ENCODE results near the gene ANGPTL7. TPM values are rescaled to one million over a fixed set of nuclear protein-coding genes. Genes with fewer than 3 reads are reported as not detected.

ANGPTL7 gene
- total RNA-seq, 1 donor from 2014 or later, result not detected

DNA sequence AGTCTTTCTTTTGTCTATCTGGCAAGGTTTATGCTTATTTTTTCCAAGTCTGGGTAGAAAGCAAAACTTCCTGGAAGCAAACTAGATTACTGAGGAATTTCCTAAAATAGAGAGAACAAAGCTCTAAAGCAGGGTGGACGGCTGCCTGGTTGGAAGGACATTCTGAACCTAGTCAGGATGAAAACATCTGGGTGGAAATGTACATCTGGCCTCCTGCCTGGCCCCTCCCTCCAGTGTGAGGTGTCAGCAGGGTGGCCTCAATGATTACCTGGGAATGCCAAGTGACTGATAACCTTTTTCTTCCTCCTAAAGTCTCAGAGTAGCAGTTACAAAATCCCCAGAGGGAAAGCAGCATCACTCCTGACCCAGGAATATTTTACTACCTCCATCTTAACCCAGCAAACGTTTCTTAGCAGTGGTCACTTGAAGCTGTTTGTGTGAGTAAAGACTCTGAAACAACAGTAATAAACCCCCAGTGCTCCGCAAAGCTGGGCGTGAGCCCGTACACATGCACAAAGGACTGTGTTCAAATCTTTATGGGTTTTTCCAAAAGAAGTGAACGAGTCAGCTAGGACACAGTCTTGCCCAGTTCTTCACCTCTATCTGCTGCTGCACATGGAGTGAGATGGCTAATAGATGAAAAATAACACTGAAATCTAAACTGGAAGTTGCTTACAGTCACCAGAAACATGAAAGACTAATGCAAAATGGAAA is 18.9 kb downstream of the ANGPTL7 start:
- DNase-seq, result no peak

DNA sequence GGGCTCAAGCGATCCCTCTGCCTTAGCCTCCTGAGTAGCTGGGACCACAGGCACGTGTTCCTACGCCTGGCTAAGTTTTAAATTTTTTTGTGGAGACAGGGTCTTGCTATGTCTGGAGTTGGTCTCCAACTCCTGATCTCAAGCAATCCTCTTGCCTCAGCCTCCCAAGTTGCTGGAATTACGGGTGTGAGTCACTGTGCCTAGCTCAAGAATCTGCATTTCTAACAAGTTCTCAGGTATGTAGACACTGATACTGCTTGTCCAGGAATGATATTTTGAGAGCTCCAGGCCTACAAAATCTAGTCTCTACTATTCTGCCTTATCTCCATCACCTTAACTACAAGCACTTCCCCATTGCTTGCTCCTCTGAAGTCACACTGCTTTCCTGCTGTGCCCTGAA is 22.3 kb downstream of the ANGPTL7 start:
- no peak for DNase-seq

DNA sequence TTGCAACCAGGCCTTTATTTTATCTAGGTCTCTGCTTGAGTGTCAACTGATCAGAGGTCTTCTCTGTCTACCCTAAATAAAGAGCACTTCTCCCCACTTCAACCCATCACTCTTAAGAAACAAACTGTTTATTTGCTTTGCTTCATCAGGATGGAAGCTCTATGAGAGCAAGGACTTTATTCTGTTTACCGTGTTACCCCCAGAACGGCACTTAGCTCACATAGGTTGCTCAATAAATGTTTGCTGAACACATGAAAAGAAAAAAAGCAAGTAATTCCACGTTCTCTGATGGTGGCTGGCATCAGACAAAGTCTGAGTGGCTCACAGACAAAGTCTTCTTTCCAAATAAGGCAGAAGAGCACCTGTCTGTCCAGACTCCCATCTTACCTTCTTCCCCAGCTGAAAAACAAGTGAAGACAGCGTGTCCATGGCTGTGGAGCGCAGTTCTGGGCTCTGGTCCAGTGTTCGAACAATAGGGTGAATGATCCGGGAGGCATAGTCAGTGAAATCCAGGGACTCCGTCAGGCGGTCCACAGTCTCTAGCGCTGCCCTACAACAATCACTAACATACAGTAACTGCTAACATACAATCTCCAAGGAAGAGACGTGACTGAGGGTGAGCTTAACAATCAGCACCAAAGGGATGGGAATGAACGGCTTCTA is 22.9 kb downstream of the ANGPTL7 start:
- DNase-seq, result peak; percentile 35

DNA sequence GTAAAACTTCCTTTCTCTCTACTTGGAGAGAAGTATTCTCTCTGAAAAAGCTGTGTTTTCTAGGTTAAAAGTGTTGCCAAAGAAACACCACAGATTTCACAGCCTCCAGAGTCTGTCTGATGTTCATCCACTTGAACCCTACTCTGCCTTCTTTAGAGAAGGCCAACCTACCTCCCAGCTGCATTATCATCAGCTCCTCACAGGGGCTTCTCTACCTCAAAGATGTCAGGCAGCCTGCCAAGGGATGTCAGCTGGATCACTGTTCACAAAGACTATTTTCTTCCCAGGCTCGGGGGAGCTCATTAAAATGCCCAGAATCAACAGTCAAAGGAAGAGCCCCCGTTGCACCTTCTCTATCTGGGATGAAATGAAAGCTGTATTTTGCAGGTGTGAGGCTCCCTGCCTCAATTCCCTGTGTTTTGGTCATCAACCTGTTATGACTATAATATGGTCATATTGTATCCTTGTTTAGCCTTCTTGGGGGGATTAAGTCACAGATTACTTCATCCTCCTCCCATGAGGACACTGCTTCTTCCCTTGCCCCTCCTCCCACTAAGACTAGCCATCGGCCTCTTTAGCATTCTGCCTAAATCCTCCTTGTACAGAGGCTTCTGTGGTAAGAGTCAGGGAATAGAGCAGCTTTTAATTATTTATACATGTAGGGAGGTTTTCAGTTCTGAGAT is 25.7 kb downstream of the ANGPTL7 start:
- DNase-seq, result no peak

DNA sequence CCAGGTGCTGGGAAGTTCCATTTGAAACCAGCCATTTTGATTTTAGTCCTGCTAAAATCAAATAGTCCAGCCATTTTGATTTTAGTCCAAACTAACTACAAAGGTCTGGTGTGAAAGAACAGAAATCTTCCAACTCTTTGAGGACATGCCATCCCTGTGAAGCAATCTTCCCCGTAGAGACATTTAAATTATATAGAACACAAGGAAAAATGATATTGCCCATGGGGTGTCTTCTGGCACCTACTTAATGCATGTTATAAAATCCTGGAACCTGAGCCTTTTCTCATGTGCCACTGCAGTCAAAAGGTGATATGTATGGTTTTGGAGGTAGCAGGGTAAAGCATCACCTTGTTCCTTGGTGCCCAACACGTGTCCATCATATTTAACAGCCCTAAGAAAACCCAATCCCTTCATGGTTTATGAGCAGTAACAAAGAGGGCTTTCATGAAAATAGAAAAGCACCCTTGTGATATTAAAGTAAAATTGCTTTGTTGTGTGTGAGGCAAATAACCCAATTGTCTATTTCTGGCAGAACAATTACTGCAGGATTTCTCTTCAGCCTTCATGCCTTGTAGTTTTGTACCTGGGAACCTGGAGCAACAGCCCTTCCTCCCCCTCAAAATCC is 26.3 kb downstream of the ANGPTL7 start:
- DNase-seq, result no peak

DNA sequence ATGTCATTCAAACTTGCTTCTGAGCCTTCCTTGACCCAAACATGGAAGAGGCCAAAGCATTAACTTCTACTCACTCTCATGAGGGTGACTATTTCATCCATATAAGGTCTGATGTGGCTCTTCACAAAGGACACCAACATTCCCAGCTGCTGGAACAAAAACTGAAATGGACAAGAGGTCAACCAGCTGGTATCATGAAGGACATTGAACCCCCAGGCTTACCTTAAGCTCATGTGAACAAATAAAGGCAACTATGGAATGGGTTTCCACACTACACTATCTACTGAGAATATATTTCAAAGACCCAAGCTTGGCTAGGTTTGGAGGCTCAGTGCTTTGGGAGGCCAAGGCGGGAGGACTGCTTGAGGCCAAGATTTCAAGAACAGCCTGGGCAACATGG is 26.9 kb downstream of the ANGPTL7 start:
- DNase-seq, result no peak

DNA sequence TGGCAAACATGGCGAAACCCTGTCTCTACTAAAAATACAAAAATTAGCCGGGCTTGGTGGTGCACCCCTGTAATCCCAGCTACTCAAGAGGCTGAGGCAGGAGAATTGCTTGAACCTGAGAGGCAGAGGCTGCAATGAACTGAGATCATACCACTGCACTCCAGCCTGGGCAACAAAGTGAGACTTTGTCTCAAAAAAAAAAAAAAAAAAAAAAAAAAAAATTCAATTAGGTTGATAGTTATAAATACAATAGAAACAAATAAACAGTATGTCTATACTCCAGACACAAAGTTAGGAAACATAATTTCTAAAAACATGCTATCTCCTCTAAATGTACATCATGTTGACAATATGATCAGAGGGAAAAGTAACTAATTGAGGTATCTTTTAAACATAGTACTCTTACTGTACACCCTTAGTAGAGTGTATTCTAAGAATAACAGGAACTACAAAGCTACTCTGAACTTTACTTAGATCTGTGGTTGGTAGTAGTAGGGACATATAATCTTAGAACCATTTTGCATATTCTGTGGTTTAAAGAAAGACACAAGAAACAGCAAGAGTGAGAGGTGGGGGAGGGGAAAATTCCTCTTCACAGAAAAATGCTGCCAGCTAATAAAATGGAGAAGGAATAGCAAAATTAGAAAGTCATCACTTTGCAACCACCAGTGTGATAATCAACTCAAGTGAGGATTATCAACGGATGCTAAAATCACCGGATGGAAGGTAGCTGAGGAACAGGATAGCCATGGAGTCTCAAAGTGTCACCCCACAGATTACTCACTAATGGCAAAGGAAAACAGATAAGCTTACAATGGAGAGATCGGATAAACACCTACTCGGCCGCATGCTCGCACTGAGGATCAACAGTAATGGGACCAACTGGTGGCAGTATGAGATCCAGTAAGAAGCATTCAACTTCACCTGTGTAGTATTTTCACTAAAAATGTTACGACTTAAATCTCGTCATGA is 38.2 kb downstream of the ANGPTL7 start:
- no peak for DNase-seq

DNA sequence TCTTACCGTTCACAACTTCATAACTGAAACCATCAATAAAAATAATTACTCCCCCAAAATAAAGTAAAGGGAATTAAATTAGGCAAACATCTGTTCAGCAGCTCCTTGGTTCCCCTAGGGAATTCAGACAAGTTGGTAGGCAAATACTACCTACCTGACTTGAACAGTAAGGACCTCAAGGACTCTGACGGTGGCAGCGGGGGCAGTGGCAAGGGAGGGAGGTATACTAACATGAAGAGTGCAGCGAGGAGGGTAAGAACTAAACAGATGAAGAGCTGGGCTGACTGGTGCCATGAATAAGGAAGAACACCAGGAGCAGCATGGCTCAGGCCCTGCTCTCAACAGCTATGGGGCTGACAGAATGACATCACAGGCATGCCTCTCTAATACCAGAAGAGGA is 40.0 kb downstream of the ANGPTL7 start:
- no peak for DNase-seq

DNA sequence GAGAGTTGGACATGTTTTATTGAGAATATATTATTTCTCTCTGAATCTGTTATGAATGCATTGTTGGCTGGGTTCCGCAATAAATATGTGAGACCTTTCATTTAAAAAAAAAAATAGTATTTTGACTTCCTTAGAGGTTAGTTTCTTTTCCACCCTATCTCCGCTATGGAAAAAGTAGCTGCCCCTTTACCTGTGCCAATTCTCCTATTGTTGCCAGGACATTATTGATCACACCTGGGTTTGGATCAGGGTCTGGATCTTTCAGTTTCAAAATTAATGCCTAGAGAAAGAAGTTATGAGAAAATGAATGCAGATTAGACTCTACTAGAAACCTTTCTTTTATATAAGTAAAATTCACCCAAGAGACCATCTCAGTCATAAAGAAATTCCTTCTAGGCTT is 44.1 kb downstream of the ANGPTL7 start:
- DNase-seq, result no peak

DNA sequence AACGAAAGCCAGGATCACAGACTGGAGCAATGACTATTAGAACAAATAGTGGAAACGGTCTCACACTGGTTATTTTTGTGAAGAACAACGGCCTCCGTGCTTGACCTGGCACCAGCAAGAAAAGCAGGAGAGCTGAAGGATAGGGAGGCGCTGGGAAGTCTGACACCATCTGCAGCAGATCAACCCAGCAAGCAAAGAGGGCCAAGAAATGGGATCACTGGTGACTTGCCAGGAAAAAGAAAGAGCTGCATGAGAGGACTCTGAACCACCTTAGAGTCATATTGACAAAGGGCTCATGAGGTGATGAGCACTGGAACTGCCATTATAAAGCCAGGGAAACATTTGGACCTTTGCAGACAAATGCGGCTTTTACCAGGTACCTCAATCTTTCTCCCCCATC is 48.2 kb downstream of the ANGPTL7 start:
- no peak for DNase-seq

DNA sequence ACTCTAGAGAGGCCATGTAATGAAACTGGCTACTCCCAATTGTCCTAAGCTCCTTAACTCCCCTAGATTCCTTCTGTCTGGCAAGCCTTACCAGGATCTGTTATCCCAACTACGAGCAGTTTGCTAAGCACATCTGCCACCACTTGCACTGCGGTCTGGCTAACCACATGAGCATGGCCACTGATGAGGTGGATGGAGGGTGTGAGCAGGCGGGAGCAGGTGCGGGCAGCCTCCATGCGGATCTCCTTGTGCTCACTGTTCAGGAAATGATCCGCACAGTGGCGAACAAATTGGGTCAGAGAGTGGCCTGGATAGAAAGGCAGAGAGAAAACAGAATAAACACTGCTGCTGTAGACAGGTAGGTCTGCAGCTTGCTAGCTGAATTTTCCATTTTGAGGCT is 49.2 kb downstream of the ANGPTL7 start:
- no peak for DNase-seq

DNA sequence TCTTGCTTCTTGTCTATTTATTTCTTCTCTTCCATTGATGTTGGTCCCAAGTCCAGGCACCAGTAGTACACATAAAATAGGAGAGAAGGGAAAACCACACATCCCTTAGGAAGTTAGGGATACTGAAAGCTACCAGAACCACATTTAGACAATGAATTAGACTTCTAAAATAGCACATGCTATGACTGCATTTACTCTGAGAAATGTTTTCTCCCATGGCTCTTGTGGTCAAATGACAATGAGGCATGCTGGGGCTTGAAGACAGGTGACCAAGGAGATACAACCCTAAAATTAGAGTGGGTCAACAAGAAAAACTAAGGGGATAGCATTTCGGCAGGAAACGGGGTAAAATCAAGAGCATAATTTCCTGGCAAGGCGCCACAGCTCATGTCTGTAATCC is 56.1 kb downstream of the ANGPTL7 start:
- no peak for DNase-seq

Small RNA genes within 50 kb of the gene (small RNA-seq; reads per million reads assigned to genes)
- gene RNU6-291P (not detected), gene RNU6-537P (not detected), gene RPL39P6 (not detected)

Other genes starting within 250 kb of the ANGPTL7 start
- 102 TPM for gene TARDBP, start 176.7 kb upstream of the ANGPTL7 start, total RNA-seq
- gene MASP2, start 142.1 kb upstream of the ANGPTL7 start, total RNA-seq, result not detected
- 10.9 TPM for gene SRM, start 129.3 kb upstream of the ANGPTL7 start, total RNA-seq
- gene EXOSC10, start 89.5 kb upstream of the ANGPTL7 start, total RNA-seq, result 44.1 TPM
- 32.1 TPM for gene MTOR, start 73.2 kb downstream of the ANGPTL7 start, total RNA-seq
- 14.3 TPM for gene UBIAD1, start 83.8 kb downstream of the ANGPTL7 start, total RNA-seq

All from occipital lobe (tissue), 3 donors.